Stimulated activated CD8-positive, alpha-beta memory T cell treated with anti-CD3 and anti-CD28 coated beads, Interleukin-15, amount 100 ng/mL, for 24 hours (primary cell): ENCODE measurements around the gene PTTG1IP2.
"Not testable (repeated sequence)": the region's sequence is repeated elsewhere in the genome, so short reads cannot be mapped to it uniquely, and the experiment has no call there.

ENCODE experiments used
- DNase-seq: peaks from one replicate; pipeline ENCODE4 v3.0.0-alpha.2; 2020; ENCODE audit warnings: low read depth

The PTTG1IP2 gene

GRCh38 chr7:90469554-90469953 is at the start of gene PTTG1IP2:
PTTG1IP2 (plus strand) TSS chr7:90469639; CDS start chr7:90469787, 148 bp downstream.
- no peak for DNase-seq

DNA sequence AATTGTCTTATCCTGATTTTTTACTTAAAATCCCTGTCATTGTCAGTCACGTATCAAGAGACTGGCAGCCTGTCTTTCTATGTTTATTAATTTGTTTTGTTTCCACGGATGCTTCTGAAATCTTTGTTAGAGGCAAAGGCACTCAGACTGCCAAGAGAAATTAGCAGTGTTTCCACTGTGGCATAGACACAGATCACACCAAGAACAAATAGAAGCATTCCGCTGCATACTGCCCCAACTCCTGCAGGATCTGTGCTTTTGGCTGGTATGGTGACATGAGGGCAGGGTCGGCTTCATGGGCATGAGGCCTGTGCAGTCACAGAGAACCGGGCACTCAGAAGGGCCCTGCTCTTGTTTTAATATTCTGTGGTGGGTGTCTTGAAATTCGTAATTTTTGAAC is 47.8 kb upstream of the PTTG1IP2 start:
- DNase-seq, result no peak

- DNase-seq, result no peak
Observed at GRCh38 chr7:90424720-90425119, 44.7 kb upstream of the PTTG1IP2 start.

- DNase-seq, result no peak
Observed at GRCh38 chr7:90425376-90425775, 44.1 kb upstream of the PTTG1IP2 start.

DNA sequence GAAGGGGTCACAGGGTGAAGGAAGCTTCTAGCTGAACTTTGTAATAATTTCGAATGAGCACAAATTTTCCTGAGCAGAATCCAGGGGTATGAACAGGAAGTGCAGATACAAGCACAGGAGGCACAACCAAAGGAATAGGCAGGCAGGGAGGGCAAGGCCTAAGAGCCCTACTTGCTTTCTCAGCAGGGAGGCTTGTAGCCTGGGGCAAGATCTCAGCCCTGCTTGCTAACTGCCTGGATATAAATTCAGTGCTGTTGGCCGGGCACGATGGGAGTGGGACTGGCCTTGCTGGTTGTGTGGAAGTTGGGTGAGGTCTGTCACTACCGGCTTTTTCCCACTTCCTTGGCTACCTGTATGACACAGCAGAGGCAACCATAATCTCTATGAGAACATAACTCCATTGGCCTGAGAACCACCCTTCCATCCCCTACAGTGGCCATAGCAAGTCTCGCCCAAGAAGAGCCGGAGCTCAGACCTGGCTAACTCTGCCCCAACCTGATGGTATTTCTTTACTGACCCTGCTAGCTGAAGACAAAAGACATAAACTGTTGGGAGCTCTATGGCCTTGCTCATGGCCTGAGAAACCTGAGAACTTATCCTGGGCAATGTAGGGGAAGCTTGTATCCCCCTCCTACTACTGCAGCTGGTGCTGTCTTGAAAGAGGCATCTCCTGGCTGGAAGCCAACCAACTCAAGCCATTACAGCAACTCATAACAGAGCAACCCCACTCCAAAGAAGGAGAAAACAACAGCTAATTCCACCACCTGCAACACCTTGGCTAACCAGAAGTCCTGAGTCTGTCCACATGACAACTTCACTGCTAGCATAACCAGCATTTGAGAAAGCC is 38.6 kb upstream of the PTTG1IP2 start:
- no peak for DNase-seq

DNA sequence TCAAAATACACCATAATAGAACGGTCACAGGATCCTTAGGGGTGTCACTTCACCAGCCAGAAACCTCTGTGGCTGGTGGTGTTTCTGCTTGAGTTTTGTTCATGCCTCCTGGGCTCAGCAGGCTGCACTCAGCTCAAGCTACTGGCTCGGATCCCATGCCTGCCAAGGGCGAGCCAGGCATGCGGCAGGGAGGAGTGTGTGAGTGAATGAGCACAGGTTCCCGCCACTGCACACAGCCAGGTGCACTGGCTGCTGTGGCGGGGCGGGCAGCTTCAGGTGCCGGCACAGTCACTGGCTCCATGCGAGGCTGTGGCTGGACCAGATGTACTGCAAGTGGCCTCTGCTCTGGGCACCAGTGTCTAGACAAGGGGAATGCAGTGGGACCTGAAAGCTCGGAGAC is 36.7 kb upstream of the PTTG1IP2 start:
- DNase-seq, result no peak

DNA sequence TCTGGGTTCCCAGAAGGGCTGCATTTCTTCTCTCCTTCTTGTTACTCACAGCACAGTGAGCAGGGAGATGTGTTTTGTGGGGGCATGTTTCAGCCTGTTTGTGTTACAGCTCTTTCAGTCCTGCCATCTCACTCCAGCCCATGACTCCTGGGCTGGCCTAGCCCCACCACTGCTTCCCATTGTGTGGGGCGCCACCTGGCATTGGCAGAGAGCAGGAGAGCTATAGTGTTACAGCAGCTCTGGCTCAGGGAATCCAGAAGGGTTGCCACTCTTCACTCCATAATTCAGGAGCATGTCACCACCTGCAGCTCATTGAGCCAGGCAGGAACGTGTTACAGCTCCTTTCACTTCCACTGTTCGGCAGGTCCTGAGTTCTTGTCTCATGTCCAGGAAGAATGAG is 36.2 kb upstream of the PTTG1IP2 start:
- no peak for DNase-seq

DNA sequence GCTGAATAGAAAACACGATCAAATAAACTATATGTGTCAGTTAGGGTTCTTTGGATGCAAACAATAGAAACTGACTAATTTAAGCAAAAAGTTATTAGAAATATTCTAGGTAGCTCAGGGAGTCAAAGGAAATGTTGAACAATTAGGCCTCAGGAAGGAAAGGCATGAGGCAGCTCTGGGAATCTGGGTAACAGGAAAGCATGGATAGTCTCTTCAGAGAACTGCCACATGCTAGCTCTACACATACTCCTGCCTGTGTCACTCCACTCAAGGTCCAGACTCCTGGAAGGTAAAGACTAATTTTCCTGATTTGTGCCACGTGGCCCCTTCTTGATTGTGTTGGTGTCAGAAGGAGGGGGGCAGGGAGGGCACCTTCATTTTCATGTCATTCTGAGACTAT is 23.8 kb upstream of the PTTG1IP2 start:
- no peak for DNase-seq

DNA sequence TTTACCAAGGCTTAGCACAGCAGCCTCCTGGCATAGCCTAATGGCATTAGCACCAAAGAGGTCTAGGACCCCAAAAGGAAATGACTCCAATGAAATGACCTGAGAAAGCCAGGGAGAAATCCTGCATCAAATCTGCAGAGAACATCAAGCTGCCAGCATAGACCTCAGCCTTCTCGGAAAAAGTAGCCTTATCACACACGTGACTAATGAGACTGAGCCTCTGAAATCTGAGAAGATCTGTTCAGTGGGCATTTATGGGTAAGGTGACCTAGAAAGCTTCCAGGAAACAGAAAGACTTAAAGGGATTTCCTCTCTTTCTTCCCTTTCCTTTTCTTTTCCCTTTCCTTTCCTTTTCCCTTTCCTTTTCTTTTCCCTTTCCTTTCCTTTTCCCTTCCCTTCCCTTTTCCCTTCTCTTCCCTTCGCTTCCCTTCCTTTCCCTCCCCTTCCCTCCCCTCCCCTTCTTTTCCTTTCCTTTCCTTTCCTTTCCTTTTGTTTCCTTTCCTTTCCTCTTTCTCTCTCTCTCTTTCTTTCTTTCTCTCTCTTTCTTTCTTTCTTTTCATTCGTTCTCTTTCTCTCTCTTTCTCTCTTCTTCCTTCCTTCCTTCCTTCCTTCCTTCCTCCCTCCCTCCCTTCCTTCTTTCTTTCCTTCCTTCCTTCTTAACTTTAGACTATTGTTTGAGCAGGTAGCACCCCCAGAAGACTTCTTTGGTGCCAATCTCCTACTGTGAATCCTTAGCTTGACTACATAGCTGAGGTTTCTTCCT is 23.1 kb upstream of the PTTG1IP2 start:
- DNase-seq, result no peak

GRCh38 chr7:90453259-90453891 is 16.1 kb upstream of the PTTG1IP2 start:
- no peak for DNase-seq

GRCh38 chr7:90453931-90454330 is 15.5 kb upstream of the PTTG1IP2 start:
- DNase-seq, result no peak

DNA sequence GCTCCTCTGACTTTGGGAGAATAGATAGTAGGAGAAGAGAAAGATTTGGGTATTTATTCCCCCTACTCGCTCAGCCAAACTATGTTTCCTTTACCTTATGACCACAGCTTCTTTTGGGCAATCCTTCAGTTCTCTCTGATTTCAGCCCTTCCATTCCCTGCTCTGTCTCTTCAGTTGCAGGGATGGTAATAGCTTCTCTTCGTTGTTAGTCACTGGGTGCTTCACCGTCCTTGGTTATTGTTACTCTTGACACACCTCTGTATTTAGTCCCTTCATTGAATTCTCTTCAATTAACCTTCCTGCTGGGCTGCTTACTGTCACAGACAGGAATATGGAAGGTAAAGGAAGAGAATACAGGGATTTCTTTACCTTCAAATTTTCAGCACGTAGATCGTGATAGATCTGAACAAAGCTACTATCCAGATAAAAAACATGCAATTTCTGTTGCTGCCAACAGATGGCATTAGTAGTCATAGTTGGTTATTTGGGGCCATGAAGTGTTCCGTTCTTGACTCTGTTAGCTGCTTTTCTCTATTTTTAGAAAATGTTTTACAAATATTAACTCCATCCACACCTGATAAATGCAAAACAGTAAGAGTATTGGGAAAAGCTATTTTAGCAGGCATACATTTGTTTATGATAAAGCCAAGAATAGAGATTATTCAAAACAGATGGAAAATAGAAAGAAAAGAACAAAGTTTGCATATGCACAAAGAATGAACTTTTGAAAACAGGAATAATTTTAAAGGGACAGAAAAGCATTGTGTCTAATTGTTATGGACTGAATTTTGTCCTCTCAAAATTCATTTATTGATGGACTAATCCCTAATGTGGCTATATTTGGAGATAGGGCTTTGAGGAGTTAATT is 14.0 kb upstream of the PTTG1IP2 start:
- no peak for DNase-seq

- no peak for DNase-seq
Observed at GRCh38 chr7:90458104-90458503, 11.3 kb upstream of the PTTG1IP2 start.

- no peak for DNase-seq
Observed at GRCh38 chr7:90459888-90460287, 9.6 kb upstream of the PTTG1IP2 start.

GRCh38 chr7:90461219-90461618 is 8.2 kb upstream of the PTTG1IP2 start:
- DNase-seq, result no peak

GRCh38 chr7:90463151-90463628 is 6.2 kb upstream of the PTTG1IP2 start:
- not testable (repeated sequence) for DNase-seq

DNA sequence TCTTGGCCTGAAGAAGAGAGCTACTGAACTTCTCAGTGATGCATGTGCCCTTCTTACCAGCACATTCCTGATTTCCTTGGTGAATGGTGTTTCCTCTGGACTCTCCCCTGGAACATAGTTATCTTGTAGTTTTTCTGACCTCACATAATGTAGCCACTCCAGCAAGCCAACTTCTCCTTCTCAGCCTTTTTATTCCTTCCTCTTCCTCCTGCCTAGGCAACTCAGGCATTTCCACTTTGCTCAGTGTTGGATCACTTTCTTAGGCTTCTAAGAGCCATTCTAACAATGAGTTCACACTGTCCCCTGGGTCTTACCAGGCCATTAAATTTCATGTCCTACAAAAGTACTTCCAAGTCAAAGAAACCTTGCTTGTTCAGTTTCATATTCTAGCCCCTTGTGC is 3.6 kb upstream of the PTTG1IP2 start:
- DNase-seq, result no peak

DNA sequence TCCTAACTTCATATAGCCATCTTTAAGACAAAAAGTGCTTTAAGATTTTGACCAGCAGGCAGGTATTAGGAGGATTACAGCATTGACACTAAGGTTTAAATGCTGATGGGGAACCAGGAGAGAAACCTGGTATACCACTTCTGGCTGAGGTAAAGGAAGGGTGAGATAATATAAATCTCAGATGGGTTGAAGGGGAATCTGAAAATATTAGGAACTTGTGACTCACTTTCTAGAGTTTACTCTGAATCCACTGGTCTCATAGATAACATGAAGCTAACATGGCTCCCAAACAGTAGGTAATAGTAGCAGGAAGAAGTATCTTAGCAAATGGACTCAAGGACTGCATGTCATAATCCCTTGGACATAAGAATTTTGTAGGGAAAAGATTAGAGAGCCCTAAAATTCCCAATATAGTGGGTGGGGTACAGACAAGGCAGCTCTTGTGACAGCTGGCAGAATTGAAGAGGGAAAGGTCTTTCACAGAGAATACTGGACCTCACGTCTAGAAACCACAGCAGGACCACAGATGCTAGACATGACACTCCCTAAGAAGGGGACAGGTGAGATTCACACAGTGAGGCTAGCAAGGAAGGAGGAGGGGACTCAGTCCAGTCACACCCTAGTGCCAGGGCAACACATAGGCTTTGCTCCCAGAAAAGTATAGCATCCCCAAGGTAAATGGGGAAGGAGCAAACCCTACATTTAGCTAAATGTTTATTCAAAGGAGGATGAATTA is 3.5 kb downstream of the PTTG1IP2 start:
- DNase-seq, result no peak

DNA sequence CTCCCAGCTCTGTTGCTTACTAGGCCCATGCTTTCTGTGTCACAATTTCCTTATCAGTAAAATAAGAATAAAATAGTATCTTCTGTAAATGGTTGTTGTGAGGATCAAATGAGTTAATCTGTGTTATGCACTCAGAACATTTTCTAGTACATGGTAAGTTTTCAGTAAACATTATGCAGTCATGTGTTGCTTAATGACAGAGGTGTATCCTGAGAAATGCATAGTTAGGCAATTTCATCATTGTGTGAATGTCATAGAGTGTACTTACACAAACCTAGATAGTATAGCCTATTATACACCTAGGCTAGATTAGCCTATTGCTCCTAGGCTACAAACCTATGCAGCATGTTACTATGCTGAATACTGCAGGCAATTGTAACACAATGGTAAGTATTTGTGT is 4.4 kb downstream of the PTTG1IP2 start:
- DNase-seq, result no peak

- no peak for DNase-seq
Observed at GRCh38 chr7:90474284-90475210, 5.1 kb downstream of the PTTG1IP2 start.
